IPS DF 19.7 (cell line): ENCODE data around the gene SLC25A13.

Experiments
- DNase-seq: peaks from one replicate; pipeline ENCODE4 v3.0.0-alpha.2; 2013; ENCODE audit warnings: low read depth, low spot score

Gene SLC25A13

GRCh38 chr7:96243241-96243640, 78.7 kb downstream of the SLC25A13 start:
- no peak for DNase-seq

DNA sequence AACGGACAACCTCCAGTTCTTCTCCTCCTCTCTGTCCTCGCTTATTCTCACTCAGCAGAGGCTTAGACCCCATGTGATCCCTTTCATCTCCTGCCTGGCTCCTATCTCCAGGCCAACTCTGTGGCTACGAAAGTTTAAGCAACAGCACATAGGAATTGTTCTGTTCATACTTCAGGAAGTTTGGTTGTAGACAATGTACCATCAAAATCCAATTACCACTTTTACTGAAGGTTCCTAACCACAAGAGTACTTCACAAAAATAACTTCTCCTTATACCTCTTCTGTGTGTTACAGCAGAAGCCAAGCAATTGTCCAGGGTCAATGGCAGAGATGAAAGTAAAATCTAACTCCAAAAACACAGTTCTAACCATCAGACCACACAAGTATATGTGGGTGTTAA, 80.0 kb downstream of the SLC25A13 start:
- no peak for DNase-seq

- DNase-seq: no peak
Measured at GRCh38 chr7:96238976-96239766, 82.7 kb downstream of the SLC25A13 start.

GRCh38 chr7:96238474-96238873, 83.4 kb downstream of the SLC25A13 start:
- no peak for DNase-seq

DNA sequence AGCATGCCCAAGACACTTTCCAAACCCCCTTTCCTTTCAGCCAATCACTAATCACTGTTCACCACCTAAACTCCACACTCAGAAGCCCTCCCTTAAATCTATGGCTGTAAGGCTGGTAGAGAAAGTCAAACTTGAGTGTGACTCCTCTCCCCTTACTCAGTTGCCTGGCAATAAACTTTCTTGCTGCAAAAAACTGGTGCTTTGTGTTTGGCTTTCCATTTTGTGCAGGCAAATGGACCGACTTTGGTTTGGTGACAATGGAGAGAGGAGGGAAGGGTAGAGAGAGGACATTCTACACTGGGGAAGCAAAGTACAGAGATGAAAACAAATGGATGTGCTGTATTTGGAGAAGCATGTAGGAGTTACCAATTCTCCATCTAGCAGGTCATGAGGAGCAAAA, 84.9 kb downstream of the SLC25A13 start:
- no peak for DNase-seq

DNA sequence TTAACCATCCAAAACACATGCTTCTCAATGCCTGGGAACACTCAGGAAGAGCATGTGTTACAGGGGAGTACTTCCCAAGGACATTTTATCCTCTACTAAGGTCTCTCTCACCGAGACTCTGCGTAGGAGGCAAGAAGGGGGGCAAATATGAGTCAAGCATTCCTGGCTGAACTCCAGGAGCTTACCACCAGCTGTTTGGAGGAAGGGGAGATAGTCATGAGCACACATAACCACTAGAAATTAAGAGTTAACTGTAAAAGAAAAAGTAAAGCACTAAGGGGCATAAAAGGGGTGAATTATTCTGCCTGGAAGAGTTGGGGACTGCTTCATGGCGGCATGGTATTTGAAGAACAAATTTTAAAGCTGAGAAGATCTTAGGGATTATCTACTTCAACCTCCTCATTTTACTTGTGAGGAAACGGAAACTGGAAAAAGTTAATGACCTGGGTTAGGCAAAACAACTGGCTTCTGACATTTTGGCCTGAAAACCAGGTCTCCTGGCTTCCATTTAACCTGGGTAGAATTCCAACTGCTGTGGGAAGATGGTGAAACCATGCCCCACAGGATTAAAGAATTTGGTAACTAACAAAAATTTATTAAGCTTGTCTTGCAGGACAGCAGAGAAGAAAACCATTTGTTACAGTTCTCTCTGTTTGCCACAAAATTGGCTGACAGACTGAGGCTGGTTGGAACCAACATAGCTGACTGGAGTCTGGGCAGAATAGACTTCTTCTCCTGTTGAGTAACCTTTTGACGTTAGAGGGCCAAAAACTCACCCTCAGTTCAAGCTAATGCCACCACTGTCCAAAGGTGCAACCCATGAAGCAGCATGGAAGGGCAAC, 85.5 kb downstream of the SLC25A13 start:
- DNase-seq: no peak

DNA sequence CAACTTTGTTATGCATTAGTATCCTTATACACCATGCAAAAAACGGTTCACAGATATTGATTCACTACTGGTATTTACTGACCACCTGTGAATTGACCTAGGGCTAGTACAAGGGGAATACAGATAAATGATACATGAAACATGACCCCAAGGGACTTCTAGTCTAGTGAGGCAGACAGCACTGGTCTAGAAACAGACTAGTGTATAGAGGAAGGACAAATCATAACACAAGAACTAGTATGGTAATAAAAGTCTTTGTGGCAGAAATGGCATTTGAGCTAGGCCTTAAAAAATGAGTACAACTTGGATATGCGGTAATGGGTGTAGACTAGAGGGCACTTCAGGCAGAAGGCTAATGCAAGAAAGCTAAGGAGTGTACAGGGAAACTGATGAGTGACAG, 86.6 kb downstream of the SLC25A13 start:
- no peak for DNase-seq

- DNase-seq: no peak
Measured at GRCh38 chr7:96233528-96234154, 88.3 kb downstream of the SLC25A13 start.

DNA sequence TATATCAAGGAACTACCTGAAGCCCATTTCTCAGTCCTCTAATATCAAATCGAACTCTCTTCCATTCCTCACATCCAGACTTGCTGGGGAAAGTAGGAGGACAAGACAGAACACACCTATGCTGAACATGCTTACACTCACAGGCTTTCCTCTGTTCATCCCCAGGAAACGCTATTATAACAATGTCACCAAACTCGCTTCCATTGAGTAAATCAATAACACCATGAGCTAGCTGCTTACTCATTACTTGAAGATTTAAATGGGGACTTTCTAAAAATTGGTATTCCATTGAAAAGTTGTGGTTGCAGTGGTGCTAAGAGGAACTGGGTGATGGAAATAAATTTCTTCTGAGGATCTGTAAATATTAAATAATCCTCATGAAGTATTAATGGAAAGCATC, 88.8 kb downstream of the SLC25A13 start:
- no peak for DNase-seq

GRCh38 chr7:96228760-96229159, 93.1 kb downstream of the SLC25A13 start:
- no peak for DNase-seq

- no peak for DNase-seq
Measured at GRCh38 chr7:96225251-96225650, 96.6 kb downstream of the SLC25A13 start.

GRCh38 chr7:96224685-96225084, 97.2 kb downstream of the SLC25A13 start:
- no peak for DNase-seq

- no peak for DNase-seq
Measured at GRCh38 chr7:96224073-96224472, 97.8 kb downstream of the SLC25A13 start.

DNA sequence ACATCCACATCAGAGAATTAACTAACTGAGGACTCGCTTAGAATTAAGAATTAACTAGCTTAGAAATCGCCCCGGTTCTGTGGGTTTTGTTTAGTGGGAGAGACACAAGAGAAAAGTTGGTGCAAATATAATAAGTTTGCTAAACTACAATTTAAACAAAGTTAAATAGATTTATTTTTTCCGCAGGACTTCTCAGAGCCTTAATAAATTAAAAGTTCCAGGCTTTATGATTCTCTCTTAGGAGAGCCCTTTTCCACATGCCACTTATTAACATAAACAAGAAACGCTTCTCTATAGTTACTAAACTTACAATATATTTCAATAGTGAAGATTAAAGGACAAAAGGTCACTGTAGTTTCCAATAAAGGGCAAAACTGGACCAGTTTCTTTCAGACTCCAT, 100.0 kb downstream of the SLC25A13 start:
- DNase-seq: no peak

DNA sequence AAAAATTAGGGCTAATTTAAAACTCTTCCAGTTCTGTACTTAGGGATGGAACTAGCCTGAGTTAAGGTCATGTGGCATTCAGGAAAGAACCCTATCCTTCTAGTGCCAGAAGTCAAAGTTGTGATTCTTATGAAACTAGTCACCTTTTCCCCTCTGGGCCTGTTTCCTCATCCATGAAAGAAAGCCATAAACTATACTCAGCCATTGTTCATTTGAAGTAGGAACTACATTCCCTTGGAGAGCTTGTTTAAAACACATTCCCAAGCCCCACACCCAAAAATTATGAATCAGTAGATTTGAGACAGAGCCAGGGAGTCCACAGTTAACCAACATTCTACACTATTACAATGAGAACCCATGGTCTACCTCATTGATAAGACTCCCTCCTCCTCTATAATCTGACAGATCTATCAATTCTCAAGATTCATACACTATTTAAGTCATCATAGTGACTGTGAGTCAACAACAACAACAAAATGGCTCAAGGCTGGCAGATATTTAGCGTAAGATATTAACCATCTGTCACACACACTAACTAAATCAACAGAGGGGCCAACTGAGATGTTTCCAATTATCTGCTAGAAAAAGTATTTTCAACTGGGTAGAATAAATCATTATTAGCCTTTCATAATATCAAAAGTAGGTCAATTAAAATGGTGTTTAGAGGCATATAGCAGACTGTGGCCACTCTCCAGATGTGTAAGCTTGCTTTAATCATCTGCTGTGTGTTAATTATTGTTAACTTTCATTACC, 102.3 kb downstream of the SLC25A13 start:
- no peak for DNase-seq

DNA sequence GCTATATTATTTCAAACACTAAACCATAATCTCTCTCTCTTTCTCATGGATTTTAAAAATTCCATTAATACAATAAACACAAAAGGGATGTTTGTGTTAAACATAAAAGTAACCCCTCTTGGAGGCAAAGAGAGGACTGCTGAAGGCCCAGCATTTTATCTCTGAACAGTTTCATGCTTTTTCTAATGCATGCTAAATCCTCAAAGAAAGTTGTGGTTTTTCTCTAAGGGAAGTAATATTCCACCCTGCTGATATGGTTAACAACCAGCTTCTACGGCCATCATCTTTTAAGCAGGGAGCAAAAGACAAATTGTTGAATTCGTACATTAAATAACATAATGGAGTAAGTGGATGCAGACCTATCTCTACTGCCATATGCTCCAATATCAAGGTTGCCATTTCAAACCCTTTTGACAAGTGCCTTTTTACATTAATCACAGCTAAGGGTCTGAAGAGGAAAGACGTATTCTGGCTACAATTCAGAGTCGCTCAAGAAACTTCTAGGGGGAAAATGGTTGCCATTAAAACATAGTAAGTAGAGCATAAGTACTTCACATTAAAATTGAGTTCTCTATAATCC, 103.1 kb downstream of the SLC25A13 start:
- no peak for DNase-seq

- no peak for DNase-seq
Measured at GRCh38 chr7:96217147-96217546, 104.8 kb downstream of the SLC25A13 start.

GRCh38 chr7:96216373-96216772, 105.5 kb downstream of the SLC25A13 start:
- no peak for DNase-seq

GRCh38 chr7:96212474-96212873, 109.4 kb downstream of the SLC25A13 start:
- DNase-seq: no peak

DNA sequence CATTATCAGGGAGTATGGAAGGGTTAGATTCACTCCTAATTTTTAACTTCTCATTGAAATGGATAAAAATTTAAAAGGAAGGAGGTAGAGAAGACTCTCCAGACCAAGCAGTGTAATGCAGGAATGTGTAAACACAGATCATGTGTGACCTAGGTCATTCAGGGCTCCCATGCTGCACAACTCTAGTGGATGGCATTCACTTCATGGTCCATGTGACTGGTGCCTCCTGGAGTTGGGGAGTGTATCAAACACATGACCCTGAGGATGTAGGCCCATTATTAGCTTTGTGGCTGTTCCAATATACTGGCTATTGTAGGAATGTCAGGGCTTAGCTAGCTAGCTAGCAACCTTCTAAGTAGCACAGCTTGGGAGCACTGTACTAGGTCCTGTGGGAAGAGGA, 109.9 kb downstream of the SLC25A13 start:
- no peak for DNase-seq

DNA sequence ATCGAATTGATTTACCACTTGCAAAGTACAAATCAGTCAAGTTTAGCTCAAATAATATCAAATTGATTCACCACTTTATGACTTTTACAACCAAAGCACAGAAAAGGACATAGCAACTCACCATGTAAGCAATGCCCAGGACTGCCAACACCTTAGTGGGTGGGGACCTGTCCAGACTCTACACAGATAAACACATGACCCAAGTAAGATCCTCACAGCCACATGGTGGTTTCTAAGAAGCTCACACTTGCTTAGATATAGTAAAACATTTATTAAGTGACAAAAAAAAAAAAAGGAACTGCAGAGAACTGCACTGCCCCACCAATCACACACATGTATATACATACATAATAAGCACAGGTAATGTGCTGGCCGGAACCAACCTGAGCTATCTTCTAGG, 116.2 kb downstream of the SLC25A13 start:
- DNase-seq: no peak
